HCT116 (cell line): ENCODE results near the gene LYL1. TPM values are rescaled to one million over a fixed set of nuclear protein-coding genes. Genes with fewer than 3 reads are reported as not detected.

Source experiments
- ATAC-seq: fragments of 200-7000 bp; cut with Tn5 transposase; 2 replicates; pipeline ENCODE4 v1.9.1; 2020; ENCODE audit warnings: mild to moderate bottlenecking, moderate library complexity
- BruUV-seq: library from RNA; stranded (reverse); fragments of 400-500 nt; replicated peaks from 2 replicates; lab custom pipeline; 2021; lab: Mats Ljungman, UMichigan
- CTCF ChIA-PET: fragments of 300-600 bp; sonication (Branson Sonifier 250); formaldehyde crosslinking; loops from one replicate; lab custom pipeline; 2021; ENCODE audit warnings: antibody characterized with exemption; lab: Charles Lee
- POLR2A ChIA-PET: fragments of 300-600, 350-600 bp; sonication (Branson Sonifier 250); formaldehyde crosslinking; loops from one replicate; lab custom pipeline; 2021; ENCODE audit warnings: antibody characterized with exemption; lab: Charles Lee
- RAD21 ChIA-PET, 2 experiments: fragments of 300-600 bp; sonication (Branson Sonifier 250); formaldehyde crosslinking; loops; one replicate each; lab custom pipeline; 2023; ENCODE audit warnings: low total read pairs in 2 of 2; ENCODE audit not compliant: uncharacterized antibody in 2 of 2, unreplicated experiment in 2 of 2, low non-redundant PET in 1 of 2; lab: Charles Lee
- DNase-seq: peaks from one replicate; pipeline ENCODE4 v3.0.0-alpha.2; 2010; ENCODE audit warnings: low read depth, low spot score
- H2AFZ ChIP-seq: fragments of 200-600 bp; shearing (Covaris generic), sonication (generic); 2 replicates; pipeline ENCODE4 v1.6.1; 2017; ENCODE audit warnings: low read depth, mixed run types, mixed read lengths, antibody characterized with exemption, low read length; ENCODE audit not compliant: poor library complexity, severe bottlenecking
- H3K27ac ChIP-seq: 2 replicates; pipeline ENCODE4 v1.5.1; 2012; ENCODE audit warnings: low read depth, low read length
- H3K27me3 ChIP-seq: fragments of 200-600 bp; sonication (generic); 2 replicates; pipeline ENCODE4 v1.6.1; 2016; ENCODE audit warnings: mixed run types, low read length, mixed read lengths; ENCODE audit not compliant: insufficient read depth
- H3K36me3 ChIP-seq, 2 experiments: fragments of 200-500 bp in 1 of 2; fragments of 200-600 bp in 1 of 2; sonication (Bioruptor generic) in 1 of 2; sonication (generic) in 1 of 2; 2 replicates each; pipeline versions ENCODE4 v1.5.1 to v1.6.1; 2014 to 2016; ENCODE audit warnings: low read length in 2 of 2, inconsistent platforms in 1 of 2, mixed read lengths in 1 of 2, mixed run types in 1 of 2; ENCODE audit not compliant: insufficient read depth in 2 of 2, control insufficient read depth in 1 of 2
- H3K4me1 ChIP-seq, 2 experiments: fragments of 200-600 bp in 1 of 2; sonication (generic) in 1 of 2; 2 replicates each; pipeline versions ENCODE4 v1.5.1 to v1.6.1; 2012 to 2017; ENCODE audit warnings: low read length in 2 of 2, inconsistent platforms in 1 of 2, mild to moderate bottlenecking in 1 of 2, mixed read lengths in 1 of 2, mixed run types in 1 of 2, moderate library complexity in 1 of 2; ENCODE audit not compliant: insufficient read depth in 2 of 2, control insufficient read depth in 1 of 2
- H3K4me2 ChIP-seq: fragments of 200-600 bp; sonication (generic); 2 replicates; pipeline ENCODE4 v1.6.1; 2017; ENCODE audit warnings: mixed run types, low read length, mixed read lengths
- H3K4me3 ChIP-seq, 2 experiments: fragments of 200-600 bp in 1 of 2; sonication (generic) in 1 of 2; replicated peaks in 1 of 2; 2 replicates each; pipeline ENCODE4 v1.5.1; 2011 to 2016; ENCODE audit warnings: low read length in 2 of 2, control low read depth in 1 of 2, low read depth in 1 of 2, mild to moderate bottlenecking in 1 of 2, mixed read lengths in 1 of 2, mixed run types in 1 of 2
- H3K79me2 ChIP-seq: fragments of 200-600 bp; sonication (generic); 2 replicates; pipeline ENCODE4 v1.6.1; 2017; ENCODE audit warnings: mild to moderate bottlenecking, mixed run types, low read length, moderate library complexity, mixed read lengths; ENCODE audit not compliant: insufficient read depth
- H3K9ac ChIP-seq: fragments of 200-600 bp; sonication (generic); 2 replicates; pipeline ENCODE4 v1.6.1; 2016; ENCODE audit warnings: low read length, mixed read lengths
- H3K9me2 ChIP-seq: fragments of 200-600 bp; sonication (generic), shearing (Covaris generic); 2 replicates; pipeline ENCODE4 v1.6.1; 2017; ENCODE audit warnings: mixed run types, mild to moderate bottlenecking, moderate library complexity; ENCODE audit not compliant: insufficient read depth
- H3K9me3 ChIP-seq, 2 experiments: fragments of 200-500 bp in 1 of 2; fragments of 200-600 bp in 1 of 2; sonication (Bioruptor generic) in 1 of 2; sonication (generic) in 1 of 2; 2 replicates each; pipeline ENCODE4 v1.6.1; 2014 to 2017; ENCODE audit warnings: low read length in 2 of 2, mixed read lengths in 2 of 2, inconsistent platforms in 1 of 2, low read depth in 1 of 2, mild to moderate bottlenecking in 1 of 2, mixed run types in 1 of 2, moderate library complexity in 1 of 2; ENCODE audit not compliant: control insufficient read depth in 1 of 2, insufficient read depth in 1 of 2
- H4K20me1 ChIP-seq: fragments of 200-600 bp; sonication (generic), shearing (Covaris generic); 2 replicates; pipeline ENCODE4 v1.6.1; 2017; ENCODE audit warnings: mixed run types, mild to moderate bottlenecking, moderate library complexity; ENCODE audit not compliant: insufficient read depth
- CBX3 ChIP-seq: IDR thresholded peaks from 2 replicates; pipeline ENCODE4 v1.6.1; 2012; ENCODE audit warnings: low read depth
- CTCF ChIP-seq, 3 experiments: fragments of 200-600 bp in 1 of 3; sonication (generic) in 1 of 3; IDR thresholded peaks in 2 of 3; conservative IDR thresholded peaks in 1 of 3; 2 replicates each; pipeline ENCODE4 v1.5.1; 2012 to 2017; ENCODE audit warnings: low read depth in 2 of 3, low read length in 2 of 3, antibody characterized with exemption in 1 of 3, borderline replicate concordance in 1 of 3, control low read depth in 1 of 3, mild to moderate bottlenecking in 1 of 3, mixed read lengths in 1 of 3, mixed run types in 1 of 3, moderate library complexity in 1 of 3; ENCODE audit not compliant: insufficient read depth in 1 of 3
- EGR1 ChIP-seq: IDR thresholded peaks from 2 replicates; pipeline ENCODE4 v1.6.1; 2012; ENCODE audit warnings: low read depth
- ELF1 ChIP-seq: IDR thresholded peaks from 2 replicates; pipeline ENCODE4 v1.6.1; 2012; ENCODE audit warnings: low read depth, borderline replicate concordance
- EZH2phosphoT487 ChIP-seq: fragments of 200-600 bp; IDR thresholded peaks from 2 replicates; pipeline ENCODE4 v1.6.1; 2018; ENCODE audit warnings: antibody characterized with exemption, borderline replicate concordance
- FOSL1 ChIP-seq: IDR thresholded peaks from 2 replicates; pipeline ENCODE4 v1.6.1; 2012; ENCODE audit warnings: low read depth
- JUND ChIP-seq: IDR thresholded peaks from 2 replicates; pipeline ENCODE4 v1.6.1; 2012
- MAX ChIP-seq: IDR thresholded peaks from 2 replicates; pipeline ENCODE4 v1.6.1; 2012
- POLR2A ChIP-seq: IDR thresholded peaks from 2 replicates; pipeline ENCODE4 v1.7.0; 2011; ENCODE audit warnings: borderline replicate concordance; ENCODE audit not compliant: insufficient read depth, insufficient read length; ENCODE audit errors: extremely low read depth
- POLR2AphosphoS5 ChIP-seq: IDR thresholded peaks from 2 replicates; pipeline ENCODE4 v1.6.1; 2011; ENCODE audit warnings: mild to moderate bottlenecking, low read depth, low read length, moderate library complexity
- RAD21 ChIP-seq: IDR thresholded peaks from 2 replicates; pipeline ENCODE4 v1.6.1; 2012; ENCODE audit warnings: low read depth, mild to moderate bottlenecking
- REST ChIP-seq: IDR thresholded peaks from 2 replicates; pipeline ENCODE4 v1.6.1; 2012; ENCODE audit warnings: low read depth
- SIN3A ChIP-seq: IDR thresholded peaks from 2 replicates; pipeline ENCODE4 v1.6.1; 2012; ENCODE audit warnings: low read depth
- SP1 ChIP-seq: IDR thresholded peaks from 2 replicates; pipeline ENCODE4 v1.6.1; 2012; ENCODE audit warnings: low read depth
- SRF ChIP-seq: IDR thresholded peaks from 2 replicates; pipeline ENCODE4 v1.6.1; 2012; ENCODE audit warnings: low read depth
- TCF7L2 ChIP-seq: IDR thresholded peaks from 2 replicates; pipeline ENCODE4 v1.7.0; 2011; ENCODE audit warnings: borderline replicate concordance, inconsistent platforms; ENCODE audit not compliant: insufficient read depth, insufficient read length; ENCODE audit errors: extremely low read depth
- YY1 ChIP-seq: IDR thresholded peaks from 2 replicates; pipeline ENCODE4 v1.6.1; 2011; ENCODE audit warnings: low read length, low read depth, moderate library complexity, mild to moderate bottlenecking; ENCODE audit not compliant: insufficient replicate concordance; ENCODE audit errors: extremely low read depth
- ZBTB33 ChIP-seq: IDR thresholded peaks from 2 replicates; pipeline ENCODE4 v1.6.1; 2011; ENCODE audit warnings: mild to moderate bottlenecking, low read length, moderate library complexity; ENCODE audit not compliant: insufficient replicate concordance; ENCODE audit errors: extremely low read depth
- ZFX ChIP-seq: fragments of 450-650 bp; IDR thresholded peaks from 2 replicates; pipeline ENCODE4 v1.6.1; 2017
- ZNF274 ChIP-seq: fragments of 200-500 bp; sonication (Bioruptor generic); IDR thresholded peaks from 2 replicates; pipeline ENCODE4 v1.6.1; 2014; ENCODE audit warnings: mild to moderate bottlenecking, low read depth, low read length, inconsistent platforms
- intact Hi-C: fragments of 100-400 bp; cut with micrococcal nuclease; formaldehyde crosslinking; loops from 2 replicates; pipeline ENCODE4 v1.10.0; 2022
- total RNA-seq: library from RNA; stranded (reverse); gene quantifications from one replicate; pipeline ENCODE4 v1.2.1, GENCODE V29; 2021; ENCODE audit not compliant: unreplicated experiment

Gene LYL1
- total RNA-seq, 1 experiment from 2014 or later, result 2.6 TPM

- no peak for TF ChIP-seq TCF7L2
Observed at GRCh38 chr19:13078381-13078780, 24.3 kb downstream of the LYL1 start (continued).

- no peaks in the 10 kb centered on the region for H3K79me2 ChIP-seq
- H3K9me2 ChIP-seq, result no peaks in the 10 kb centered on the region
- H3K4me2 ChIP-seq, result no peak overlapping the region
- ATAC-seq, result no peak
- no peak overlapping the region for H3K9ac ChIP-seq
- no peak for TF ChIP-seq ZFX
- no peak for TF ChIP-seq ZNF274
- no peak for TF ChIP-seq TCF7L2
- no peak for TF ChIP-seq ELF1
- TF ChIP-seq YY1, result no peak
- TF ChIP-seq JUND, result no peak
- TF ChIP-seq MAX, result no peak
- TF ChIP-seq POLR2AphosphoS5, result no peak
- no peak for TF ChIP-seq POLR2A
- TF ChIP-seq ZBTB33, result no peak
- TF ChIP-seq CTCF (IDR thresholded peaks at IDR 0.05 in 2 of 3, conservative IDR thresholded peaks at IDR 0.05 in 1 of 3; ENCODE audit: borderline replicate concordance in 1 of 3, insufficient read depth in 1 of 3, low read depth in 2 of 3, low read length in 2 of 3), result no peak
- no peak for TF ChIP-seq SP1
- no peak for TF ChIP-seq SRF
- TF ChIP-seq EZH2phosphoT487, result no peak
- no peak for TF ChIP-seq FOSL1
- TF ChIP-seq SIN3A, result no peak
- TF ChIP-seq CBX3, result no peak
- no peak for TF ChIP-seq RAD21
- TF ChIP-seq EGR1, result no peak
- TF ChIP-seq REST, result no peak
- BruUV-seq, result no TSS peak
- peaks cover 16 to 17% of the 10 kb centered on the region in 2 experiments for H3K4me1 ChIP-seq
- no peaks in the 10 kb centered on the region for H4K20me1 ChIP-seq
- H3K27me3 ChIP-seq, result no peaks in the 10 kb centered on the region
- RAD21 ChIA-PET, result interaction anchor here in 1 of 2 experiments (0.8 kb wide), 1 partner anchor 97 kb away, joined by 3 read pairs; no protein-coding TSS in a partner anchor
- no peak overlapping the region for H3K27ac ChIP-seq
- POLR2A ChIA-PET, result no interaction called here
- CTCF ChIA-PET, result no interaction called here
- H3K4me3 ChIP-seq, result no peak overlapping the region
- DNase-seq, result no peak
- intact Hi-C loops, result no loop called here
- H2AFZ ChIP-seq, result no peak overlapping the region
- no peaks in the 10 kb centered on the region for H3K9me3 ChIP-seq
- H3K36me3 ChIP-seq, result no peaks in the 10 kb centered on the region
Observed at GRCh38 chr19:13077240-13077639, 25.4 kb downstream of the LYL1 start.
